Putamen (tissue), 1 donor: ENCODE data around the gene VWF.

Source experiments
- DNase-seq: peaks from one replicate; pipeline ENCODE4 v3.0.0-alpha.2; 2016; ENCODE audit warnings: low spot score

The VWF gene

GRCh38 chr12:6058481-6059161, 65.8 kb downstream of the VWF start:
- no peak for DNase-seq

DNA sequence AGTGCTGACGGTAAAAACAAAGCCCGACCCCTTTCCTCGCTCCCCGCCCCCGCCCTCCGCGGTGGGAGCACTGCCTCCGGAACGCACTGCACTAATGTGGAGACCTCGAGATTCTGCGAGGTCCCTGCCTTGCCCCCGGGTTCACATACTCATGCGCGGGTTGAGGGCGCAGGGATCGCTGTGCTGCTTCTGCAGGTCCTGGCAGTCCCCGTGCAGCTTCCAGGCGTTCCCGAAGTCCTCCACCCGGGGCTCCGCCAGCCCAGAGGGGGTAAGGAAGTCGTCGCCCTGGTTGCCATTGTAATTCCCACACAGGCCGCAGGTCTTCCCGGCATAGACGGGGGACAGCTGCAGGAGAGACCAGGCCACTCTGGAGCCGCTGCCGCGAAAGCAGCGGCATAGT, 66.8 kb downstream of the VWF start:
- no peak for DNase-seq

DNA sequence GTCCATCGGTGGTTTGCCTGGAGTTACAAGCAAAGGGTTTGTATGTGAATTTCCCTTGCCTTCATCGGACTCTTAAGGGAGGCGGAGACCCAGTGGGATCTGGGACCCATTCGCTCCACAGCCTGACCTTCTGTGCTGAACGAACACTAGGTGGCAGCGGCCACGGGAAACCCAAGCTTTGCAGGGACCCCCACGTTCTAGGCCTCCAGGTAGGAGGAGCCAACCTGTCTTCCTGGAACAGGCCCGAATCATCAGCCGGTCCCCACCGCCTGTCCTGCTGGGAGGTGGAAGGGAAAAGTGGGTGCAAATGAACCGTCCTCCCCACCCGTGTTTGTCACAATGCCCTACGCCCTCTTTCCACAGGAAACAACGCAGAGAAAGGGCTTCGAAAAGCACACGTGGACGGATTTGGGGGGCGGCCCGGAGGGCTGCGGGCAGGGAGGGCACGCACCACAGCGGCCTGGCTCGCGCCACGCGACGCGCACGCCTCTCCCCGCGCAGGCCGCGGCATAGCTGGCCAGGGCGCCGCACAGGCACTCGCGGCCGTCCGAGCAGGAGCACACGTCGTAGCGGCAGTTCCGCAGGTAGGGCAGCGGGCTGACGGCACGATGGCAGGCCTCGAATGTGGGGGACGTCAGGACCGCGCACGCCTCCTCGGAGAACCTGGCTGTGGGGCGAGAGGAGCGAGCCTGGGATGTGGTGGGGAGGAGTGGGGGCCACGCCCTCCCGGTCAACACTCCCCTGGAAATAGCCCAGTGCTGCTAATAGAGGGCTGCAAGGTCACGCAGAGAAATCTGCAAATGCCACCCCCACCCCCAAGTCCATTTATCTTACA, 67.8 kb downstream of the VWF start:
- no peak for DNase-seq

DNA sequence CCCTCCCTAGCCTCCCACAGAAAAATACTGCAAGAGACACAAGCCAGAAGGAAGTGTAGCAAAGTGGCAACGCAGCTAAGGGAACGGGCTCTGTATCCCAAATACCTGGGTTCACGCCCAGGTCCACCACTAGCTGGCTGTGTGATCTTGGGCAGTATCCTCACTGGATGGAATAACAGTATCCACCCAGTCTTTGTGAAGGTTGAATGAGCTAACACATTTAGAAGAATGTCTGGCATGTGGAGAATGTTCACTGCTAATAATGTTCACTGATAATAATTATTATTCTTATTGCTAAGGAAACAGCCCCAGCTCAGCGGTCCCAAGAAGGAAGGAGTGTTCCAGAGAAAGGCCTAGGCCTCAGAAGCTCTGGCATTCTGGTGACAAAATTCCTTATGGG, 70.9 kb downstream of the VWF start:
- DNase-seq = no peak

DNA sequence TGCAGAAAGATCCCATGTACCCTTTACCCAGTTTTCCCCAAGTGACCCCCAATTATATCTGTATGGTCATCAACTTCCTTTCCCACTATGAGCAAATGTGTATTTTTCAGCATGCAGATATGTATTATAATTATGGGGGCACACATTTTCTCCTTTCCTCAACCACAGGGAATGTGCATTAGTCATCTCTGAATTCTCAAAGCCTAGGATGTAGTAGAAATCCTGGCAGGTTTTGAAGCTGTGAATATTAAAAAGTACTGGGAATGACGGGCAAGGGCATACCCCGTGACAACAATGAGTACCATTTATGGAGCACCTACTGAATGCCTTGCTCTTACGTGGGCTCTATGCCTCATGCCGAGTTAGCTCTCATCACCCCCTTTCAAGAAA, 71.5 kb downstream of the VWF start:
- no peak for DNase-seq

DNA sequence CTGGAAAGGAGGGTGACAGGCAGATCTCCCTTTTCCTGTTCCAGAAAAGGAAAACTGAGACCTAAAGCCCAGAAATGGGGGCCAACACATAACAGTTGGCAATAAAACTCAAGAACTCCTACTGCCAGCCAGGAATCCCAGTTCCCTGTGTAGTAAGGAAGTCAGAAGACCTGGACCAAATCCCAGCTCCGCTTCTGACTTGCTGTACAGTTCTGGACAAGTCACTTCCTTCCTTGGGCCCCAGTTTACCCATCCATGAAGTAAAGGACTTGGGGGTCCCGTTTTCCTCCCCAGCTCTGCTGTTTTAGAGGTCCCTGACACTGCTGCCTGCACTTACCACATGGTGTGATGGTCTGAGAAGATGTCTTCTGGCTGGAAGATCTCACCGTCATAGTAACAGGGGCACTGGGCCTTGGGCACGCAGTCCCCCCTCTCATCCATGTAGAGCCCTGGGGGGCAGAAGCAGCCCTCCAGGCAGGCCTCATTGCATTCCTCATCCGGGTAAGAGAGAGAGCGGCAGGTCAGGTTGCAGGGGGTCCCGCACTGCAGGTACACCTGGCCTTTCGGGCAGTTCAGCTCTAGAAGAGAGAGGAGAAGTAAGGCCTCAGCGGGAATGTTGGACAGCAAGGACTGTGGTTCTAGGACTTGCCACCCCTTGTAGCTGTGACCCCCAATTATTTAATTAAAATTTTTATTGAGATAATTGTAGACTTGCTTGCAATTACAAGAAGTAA, 72.1 kb downstream of the VWF start:
- no peak for DNase-seq

- no peak for DNase-seq
These were observed 74.5 kb downstream of the VWF start for GRCh38 chr12:6049992-6050391.

- DNase-seq = no peak
These were observed 74.9 kb downstream of the VWF start for GRCh38 chr12:6049587-6049986.

DNA sequence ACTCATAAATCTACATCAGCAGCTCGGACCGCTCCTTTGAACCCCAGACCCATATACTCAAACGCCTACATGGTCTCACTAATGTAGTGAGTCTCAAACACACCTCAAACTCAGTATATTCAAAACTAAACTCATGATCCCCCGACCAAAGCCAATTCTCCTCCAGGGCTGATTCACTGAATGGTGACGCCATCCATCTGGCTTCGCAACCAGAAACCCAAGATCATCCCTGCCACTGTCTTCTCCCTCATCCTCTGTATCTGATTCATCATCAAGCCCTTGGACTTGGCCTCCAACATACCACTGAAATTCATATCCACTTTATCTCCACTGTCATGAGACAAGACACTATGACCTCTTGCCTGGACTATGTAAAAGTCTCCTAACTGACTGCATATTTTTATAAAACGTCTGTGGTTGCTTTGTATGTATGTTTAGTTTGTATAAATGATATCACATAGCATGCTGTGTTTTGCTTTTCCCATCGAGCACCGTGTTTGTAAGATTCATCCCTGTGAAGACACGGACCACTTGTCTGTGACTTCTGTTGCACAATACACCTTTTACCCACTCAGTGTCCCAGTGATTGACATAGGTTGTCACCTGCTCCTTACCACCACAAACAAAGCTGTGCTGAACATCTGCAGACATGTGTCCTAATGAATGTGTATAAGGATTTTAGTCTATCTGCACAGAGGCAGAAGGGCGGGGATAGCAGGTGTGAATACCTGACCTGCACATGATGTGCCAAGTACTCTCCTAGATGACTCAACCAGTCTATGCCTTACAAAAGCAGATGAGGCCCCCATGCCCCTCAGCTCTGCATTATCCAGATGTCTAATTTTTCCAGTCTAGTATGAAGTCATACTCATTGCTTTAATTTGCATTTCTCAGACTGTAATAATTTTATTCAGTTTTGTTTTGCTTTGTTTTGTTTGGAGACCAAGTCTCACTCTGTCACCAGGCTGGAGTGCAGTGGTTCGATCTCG, 76.9 kb downstream of the VWF start:
- no peak for DNase-seq

DNA sequence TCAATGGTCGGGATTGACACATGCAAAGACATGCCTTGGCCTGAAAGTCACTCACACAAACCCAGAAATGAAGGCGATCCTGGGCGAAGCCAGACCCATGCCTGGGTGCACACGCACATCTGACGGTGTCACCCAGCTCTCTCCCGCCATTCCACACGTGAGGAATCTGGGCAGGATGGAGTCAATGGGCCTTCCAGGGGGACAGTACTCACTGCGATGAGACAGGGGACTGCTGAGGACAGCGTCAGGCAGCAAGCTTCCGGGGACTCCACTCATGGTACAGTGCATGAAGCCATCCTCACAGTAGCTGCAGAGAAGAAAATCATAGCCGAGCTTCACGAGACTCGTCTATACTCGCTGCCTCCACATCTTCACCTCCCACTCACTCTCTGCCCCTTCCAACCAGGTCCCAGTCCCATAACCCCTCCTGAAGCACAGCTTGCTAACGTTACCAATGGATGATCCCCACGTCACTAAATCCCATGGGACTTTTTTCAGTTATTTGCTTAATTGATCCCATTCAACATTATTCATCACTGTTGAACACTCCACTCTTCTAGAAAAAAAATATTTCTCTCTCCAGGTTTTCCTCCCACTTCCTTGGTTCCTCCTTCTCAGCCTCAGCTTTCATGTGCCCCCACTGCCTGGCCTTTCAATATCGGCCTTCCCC, 77.8 kb downstream of the VWF start:
- DNase-seq = no peak

GRCh38 chr12:6045438-6045837, 79.0 kb downstream of the VWF start:
- DNase-seq = no peak

DNA sequence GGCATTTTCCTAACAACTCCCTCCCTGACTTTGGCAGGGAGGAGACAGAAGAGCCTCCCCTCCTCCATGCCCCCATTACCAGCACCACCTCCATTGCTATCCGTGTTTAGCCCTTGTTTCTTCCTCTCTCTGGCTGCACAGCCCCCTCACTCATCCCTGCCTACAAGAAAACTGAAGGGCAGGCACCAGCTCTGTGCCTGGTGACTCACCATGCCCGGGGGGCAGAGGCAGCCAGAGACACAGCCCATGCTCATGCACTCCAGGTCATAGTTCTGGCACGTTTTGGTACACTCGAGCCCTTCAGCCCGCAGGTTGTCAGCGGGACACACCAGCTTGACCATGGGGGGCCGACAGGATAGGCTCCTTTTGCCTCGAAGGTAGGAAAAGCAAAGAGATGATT, 80.4 kb downstream of the VWF start:
- DNase-seq = no peak

- DNase-seq = no peak
These were observed 82.0 kb downstream of the VWF start for GRCh38 chr12:6042446-6042845.

- DNase-seq = no peak
These were observed 82.6 kb downstream of the VWF start for GRCh38 chr12:6041891-6042290.

DNA sequence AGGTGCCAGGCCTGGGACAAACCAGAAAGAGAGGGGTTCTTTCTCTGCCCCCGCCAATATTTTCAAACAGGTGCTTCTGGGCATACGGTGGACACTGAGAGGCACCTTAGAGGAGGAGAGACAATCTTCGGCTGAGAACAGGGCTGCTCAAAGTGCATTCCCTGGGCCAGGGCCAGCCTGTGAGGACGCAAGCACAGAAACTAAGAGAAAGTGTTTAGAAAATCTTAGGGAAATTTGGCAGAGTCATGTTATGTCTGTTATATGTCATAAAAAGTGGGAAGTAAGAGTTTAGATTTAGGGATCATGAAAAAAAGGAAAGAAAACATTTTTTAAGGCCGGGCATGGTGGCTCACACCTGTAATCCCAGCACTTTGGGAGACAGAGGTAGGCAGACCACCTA, 83.7 kb downstream of the VWF start:
- no peak for DNase-seq

- peak; percentile 66 for DNase-seq
These were observed 84.4 kb downstream of the VWF start for GRCh38 chr12:6039894-6040601.

GRCh38 chr12:6038160-6038559, 86.3 kb downstream of the VWF start:
- no peak for DNase-seq

DNA sequence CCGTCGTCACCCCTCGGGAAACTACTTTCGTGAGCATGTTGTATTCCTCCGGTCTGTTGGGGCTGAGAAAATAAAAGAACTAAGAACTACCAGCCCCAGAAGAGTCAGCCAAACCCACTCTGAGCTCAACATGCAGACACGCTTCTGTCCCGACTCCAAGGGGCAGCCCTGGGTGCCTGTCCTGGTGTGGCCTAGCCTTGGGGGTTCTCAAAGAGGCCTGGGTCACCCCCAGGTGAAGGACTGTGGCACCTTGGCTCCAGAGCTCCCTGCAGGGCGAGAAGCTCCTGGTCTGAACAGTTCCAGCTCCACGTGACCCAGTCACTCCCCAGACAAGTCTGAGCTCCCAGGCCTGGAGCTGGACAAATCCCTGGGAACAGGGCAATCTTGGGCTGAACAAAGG, 87.0 kb downstream of the VWF start:
- DNase-seq = no peak

DNA sequence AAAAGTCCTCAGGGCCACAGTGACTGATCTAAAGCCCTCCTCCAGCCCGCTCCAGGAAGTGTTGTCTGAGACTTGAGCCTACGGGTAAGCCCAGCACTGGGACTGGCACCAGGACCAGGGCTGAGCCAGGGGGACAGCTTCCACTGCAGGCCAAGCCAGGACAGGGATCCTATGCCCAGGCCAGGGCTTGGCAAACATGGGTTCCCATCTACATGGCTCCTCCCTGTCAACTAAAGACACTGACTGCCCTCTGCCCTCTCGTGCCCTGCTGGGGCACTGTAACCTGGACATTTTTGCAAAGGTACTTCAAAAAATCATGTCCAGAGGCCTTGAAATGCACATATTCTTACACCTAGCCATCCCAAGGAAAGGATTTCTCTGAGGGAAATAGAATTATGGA, 88.0 kb downstream of the VWF start:
- no peak for DNase-seq

DNA sequence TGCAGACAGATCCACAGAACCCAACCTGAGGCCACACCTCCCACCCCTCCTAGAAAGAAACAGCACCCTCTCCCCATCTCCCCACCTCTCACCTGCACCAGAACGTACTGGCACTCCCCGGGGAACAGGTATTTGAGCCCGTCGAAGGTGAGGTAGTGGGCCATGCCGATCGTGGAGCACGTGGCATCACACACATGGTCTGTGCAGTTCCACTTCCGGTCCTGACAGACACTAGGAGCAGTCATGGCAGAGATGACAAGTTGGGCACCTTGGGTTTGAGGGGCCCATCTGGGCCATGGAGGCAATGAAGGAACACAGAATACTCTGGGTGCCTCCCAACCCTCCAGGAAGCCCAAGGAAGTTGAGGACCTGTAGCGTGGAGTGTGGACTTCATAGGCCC, 89.9 kb downstream of the VWF start:
- no peak for DNase-seq

DNA sequence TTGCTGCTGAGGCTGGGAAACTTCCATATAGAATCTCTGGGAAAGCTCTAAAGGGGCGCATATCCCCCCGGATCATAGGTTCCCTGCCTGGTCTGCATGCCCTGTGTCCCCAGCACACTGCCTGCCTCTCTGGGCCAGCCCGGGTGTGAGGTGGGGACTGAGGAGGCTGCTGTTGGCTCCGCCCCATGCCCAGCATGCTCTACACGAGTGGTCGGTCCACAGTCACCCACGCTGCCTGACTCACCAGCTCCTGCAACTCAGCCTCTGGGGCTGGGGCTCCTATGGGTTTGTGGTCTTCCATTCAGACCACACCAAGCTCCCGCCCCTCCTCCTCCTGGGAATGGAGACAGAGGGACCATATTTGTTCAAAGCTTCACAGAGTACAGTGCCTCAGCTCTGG, 90.9 kb downstream of the VWF start:
- DNase-seq = no peak
